PC-3 (cell line): ENCODE data around the gene DNAH2. TPM values are rescaled to one million over a fixed set of nuclear protein-coding genes. Genes with fewer than 3 reads are reported as not detected.
A peak's percentile ranks its signal among the peaks of the same experiment; 100 is the strongest.

Experiments
- ATAC-seq: fragments of 200-7000 bp; cut with Tn5 transposase; 2 replicates; pipeline ENCODE4 v1.9.1; 2020; ENCODE audit warnings: mild to moderate bottlenecking, moderate library complexity
- BruUV-seq: library from RNA; stranded (reverse); fragments of 400-500 nt; replicated peaks from 2 replicates; lab custom pipeline; 2021; lab: Mats Ljungman, UMichigan
- CTCF ChIA-PET: fragments of 300-600 bp; sonication (Branson Sonifier 250); formaldehyde crosslinking; loops from one replicate; lab custom pipeline; 2022; ENCODE audit warnings: antibody characterized with exemption; lab: Charles Lee
- POLR2A ChIA-PET: fragments of 300-600 bp; sonication (Branson Sonifier 250); formaldehyde crosslinking; loops from one replicate; lab custom pipeline; 2022; ENCODE audit warnings: antibody characterized with exemption; ENCODE audit not compliant: unreplicated experiment; lab: Charles Lee
- DNase-seq: peaks from one replicate; pipeline ENCODE4 v3.0.0-alpha.2; 2015
- H2AFZ ChIP-seq: fragments of 300-600 bp; sonication (generic); 2 replicates; pipeline ENCODE4 v1.6.0; 2016; ENCODE audit warnings: antibody characterized with exemption, low read length
- H3F3A ChIP-seq: fragments of 300-600 bp; sonication (generic); one replicate; pipeline ENCODE4 v1.6.0; 2017; ENCODE audit warnings: antibody characterized with exemption, low read length, control low read depth, mild to moderate bottlenecking; ENCODE audit not compliant: unreplicated experiment
- H3K27ac ChIP-seq: fragments of 300-600 bp; sonication (generic); 2 replicates; pipeline ENCODE4 v1.5.1; 2016; ENCODE audit warnings: mild to moderate bottlenecking, low read length
- H3K27me3 ChIP-seq: fragments of 300-600 bp; sonication (generic); 2 replicates; pipeline ENCODE4 v1.6.1; 2016; ENCODE audit warnings: low read length, mixed read lengths
- H3K36me3 ChIP-seq: fragments of 300-600 bp; sonication (generic); 2 replicates; pipeline ENCODE4 v1.6.1; 2016; ENCODE audit warnings: low read depth, mixed run types, low read length, mixed read lengths
- H3K4me1 ChIP-seq: fragments of 300-600 bp; sonication (generic); 2 replicates; pipeline ENCODE4 v1.5.1; 2016; ENCODE audit warnings: low read length; ENCODE audit not compliant: insufficient read depth
- H3K4me2 ChIP-seq: fragments of 300-600 bp; sonication (generic); 2 replicates; pipeline ENCODE4 v1.6.0; 2016; ENCODE audit warnings: low read length
- H3K4me3 ChIP-seq: fragments of 300-600 bp; sonication (generic); 2 replicates; pipeline ENCODE4 v1.5.1; 2016; ENCODE audit warnings: mild to moderate bottlenecking, low read length, mixed read lengths
- H3K79me2 ChIP-seq: fragments of 300-600 bp; sonication (generic); 2 replicates; pipeline ENCODE4 v1.6.1; 2017; ENCODE audit warnings: low read length, mixed read lengths
- H3K9ac ChIP-seq: fragments of 300-600 bp; sonication (generic); 2 replicates; pipeline ENCODE4 v1.6.0; 2016; ENCODE audit warnings: mild to moderate bottlenecking, low read length
- H3K9me2 ChIP-seq: fragments of 300-600 bp; sonication (generic); replicated peaks from 2 replicates; pipeline ENCODE4 v1.6.1; 2016; ENCODE audit warnings: mixed run types, low read length, mixed read lengths
- H3K9me3 ChIP-seq: fragments of 300-600 bp; sonication (generic); 2 replicates; pipeline ENCODE4 v1.6.1; 2016; ENCODE audit warnings: low read length, mixed read lengths
- H4K20me1 ChIP-seq: fragments of 300-600 bp; sonication (generic); 2 replicates; pipeline ENCODE4 v1.6.1; 2016; ENCODE audit warnings: low read length, mixed read lengths
- EZH2 ChIP-seq: fragments of 300-600 bp; sonication (generic); IDR thresholded peaks from one replicate; pipeline ENCODE4 v1.6.1; 2017; ENCODE audit warnings: antibody characterized with exemption, mild to moderate bottlenecking, low read length; ENCODE audit not compliant: unreplicated experiment
- EZH2phosphoT487 ChIP-seq: fragments of 300-600 bp; sonication (generic); IDR thresholded peaks from 2 replicates; pipeline ENCODE4 v1.6.1; 2018; ENCODE audit warnings: mild to moderate bottlenecking, antibody characterized with exemption, low read length, borderline replicate concordance
- intact Hi-C: fragments of 100-400 bp; cut with micrococcal nuclease; formaldehyde crosslinking; loops from 2 replicates; pipeline ENCODE4 v1.9.0; 2023
- total RNA-seq: library from RNA; depleted of rRNA; stranded (reverse); fragments of >200 nt; gene quantifications from 2 replicates; pipeline ENCODE4 v1.2.3, GENCODE V29; 2014
- TF ChIP-seq, protein P1 (sequence below): fragments of 300-600 bp; sonication (generic); conservative IDR thresholded peaks from 2 replicates; pipeline ENCODE4 v1.5.1; 2017; ENCODE audit warnings: antibody characterized with exemption, low read depth, mild to moderate bottlenecking, low read length

The DNAH2 gene
- total RNA-seq, 1 experiment from 2014 or later, result 0.62 TPM

DNA sequence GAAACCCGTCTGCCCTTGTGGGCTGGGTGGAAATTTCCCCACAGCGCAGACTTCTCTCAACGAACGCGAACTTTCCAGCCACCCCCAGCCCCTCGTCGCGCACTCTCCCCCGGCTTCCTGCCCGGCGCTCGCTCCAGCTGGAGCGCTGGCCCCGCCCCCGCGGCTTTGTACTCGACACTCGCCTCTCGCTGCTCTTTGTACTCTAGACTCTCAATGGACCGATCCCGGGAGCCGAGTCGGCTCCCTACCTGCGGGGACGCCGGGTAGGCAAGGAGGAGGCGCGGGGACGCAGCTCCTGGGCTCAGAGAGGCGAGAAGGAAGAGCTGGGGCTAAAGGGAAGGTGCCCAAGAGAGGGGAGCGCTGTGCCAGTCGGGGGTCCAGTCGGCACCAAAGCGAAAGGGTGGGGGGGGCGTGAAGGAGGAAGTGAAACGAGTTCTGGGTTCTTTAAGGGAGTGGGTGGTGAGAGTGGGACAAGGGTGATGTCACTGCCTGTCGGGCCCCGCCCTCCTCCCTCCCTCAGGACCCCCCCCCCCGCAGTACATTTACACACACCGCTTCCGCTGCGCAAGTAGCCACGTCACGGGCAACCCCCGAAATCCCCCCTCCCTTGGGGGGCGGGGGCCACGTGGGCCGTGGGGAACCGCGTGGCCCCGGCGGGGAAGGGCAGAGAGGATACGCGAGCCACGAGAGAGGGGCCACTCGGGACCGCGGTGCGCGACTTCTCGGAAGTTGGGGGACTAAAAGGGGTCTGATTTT is 126.2 kb downstream of the DNAH2 start:
- BruUV-seq, result TSS peak; percentile 68
- ChIA-PET POLR2A (no interaction called here), CTCF (interaction anchor here (0.6 kb wide), 1 partner anchor 62 kb away, joined by 3 read pairs; no protein-coding TSS in a partner anchor)
- peak overlapping the region; percentile 98 for H3K27ac ChIP-seq
- DNase-seq (peak; percentile 72), ATAC-seq (peak; percentile 21)
- H3F3A ChIP-seq, result no peaks in the 10 kb centered on the region
- H3K4me1 ChIP-seq, result peaks cover 26% of the 10 kb centered on the region
- no peaks in the 10 kb centered on the region for H3K9me3 ChIP-seq
- peaks cover 40% of the 10 kb centered on the region for H3K79me2 ChIP-seq
- H3K27me3 ChIP-seq, result no peaks in the 10 kb centered on the region
- H3K9ac ChIP-seq, result peak overlapping the region; percentile 100
- no peaks in the 10 kb centered on the region; the same call in 1 of the 2 replicates for H3K36me3 ChIP-seq
- no peak overlapping the region for H2AFZ ChIP-seq
- no peaks in the 10 kb centered on the region for H4K20me1 ChIP-seq
- TF ChIP-seq, protein P1, sequence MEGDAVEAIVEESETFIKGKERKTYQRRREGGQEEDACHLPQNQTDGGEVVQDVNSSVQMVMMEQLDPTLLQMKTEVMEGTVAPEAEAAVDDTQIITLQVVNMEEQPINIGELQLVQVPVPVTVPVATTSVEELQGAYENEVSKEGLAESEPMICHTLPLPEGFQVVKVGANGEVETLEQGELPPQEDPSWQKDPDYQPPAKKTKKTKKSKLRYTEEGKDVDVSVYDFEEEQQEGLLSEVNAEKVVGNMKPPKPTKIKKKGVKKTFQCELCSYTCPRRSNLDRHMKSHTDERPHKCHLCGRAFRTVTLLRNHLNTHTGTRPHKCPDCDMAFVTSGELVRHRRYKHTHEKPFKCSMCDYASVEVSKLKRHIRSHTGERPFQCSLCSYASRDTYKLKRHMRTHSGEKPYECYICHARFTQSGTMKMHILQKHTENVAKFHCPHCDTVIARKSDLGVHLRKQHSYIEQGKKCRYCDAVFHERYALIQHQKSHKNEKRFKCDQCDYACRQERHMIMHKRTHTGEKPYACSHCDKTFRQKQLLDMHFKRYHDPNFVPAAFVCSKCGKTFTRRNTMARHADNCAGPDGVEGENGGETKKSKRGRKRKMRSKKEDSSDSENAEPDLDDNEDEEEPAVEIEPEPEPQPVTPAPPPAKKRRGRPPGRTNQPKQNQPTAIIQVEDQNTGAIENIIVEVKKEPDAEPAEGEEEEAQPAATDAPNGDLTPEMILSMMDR, result no peak
- TF ChIP-seq EZH2 (no peak), EZH2phosphoT487 (no peak)
- peak overlapping the region; percentile 88 for H3K4me2 ChIP-seq
- H3K4me3 ChIP-seq, result peak overlapping the region; percentile 84
- no peaks in the 10 kb centered on the region for H3K9me2 ChIP-seq
- intact Hi-C loops, result loop anchor here (2.0 to 5.0 kb wide), 2 partner anchors 13 to 101 kb away; partner anchors contain the start of gene NAA38

DNA sequence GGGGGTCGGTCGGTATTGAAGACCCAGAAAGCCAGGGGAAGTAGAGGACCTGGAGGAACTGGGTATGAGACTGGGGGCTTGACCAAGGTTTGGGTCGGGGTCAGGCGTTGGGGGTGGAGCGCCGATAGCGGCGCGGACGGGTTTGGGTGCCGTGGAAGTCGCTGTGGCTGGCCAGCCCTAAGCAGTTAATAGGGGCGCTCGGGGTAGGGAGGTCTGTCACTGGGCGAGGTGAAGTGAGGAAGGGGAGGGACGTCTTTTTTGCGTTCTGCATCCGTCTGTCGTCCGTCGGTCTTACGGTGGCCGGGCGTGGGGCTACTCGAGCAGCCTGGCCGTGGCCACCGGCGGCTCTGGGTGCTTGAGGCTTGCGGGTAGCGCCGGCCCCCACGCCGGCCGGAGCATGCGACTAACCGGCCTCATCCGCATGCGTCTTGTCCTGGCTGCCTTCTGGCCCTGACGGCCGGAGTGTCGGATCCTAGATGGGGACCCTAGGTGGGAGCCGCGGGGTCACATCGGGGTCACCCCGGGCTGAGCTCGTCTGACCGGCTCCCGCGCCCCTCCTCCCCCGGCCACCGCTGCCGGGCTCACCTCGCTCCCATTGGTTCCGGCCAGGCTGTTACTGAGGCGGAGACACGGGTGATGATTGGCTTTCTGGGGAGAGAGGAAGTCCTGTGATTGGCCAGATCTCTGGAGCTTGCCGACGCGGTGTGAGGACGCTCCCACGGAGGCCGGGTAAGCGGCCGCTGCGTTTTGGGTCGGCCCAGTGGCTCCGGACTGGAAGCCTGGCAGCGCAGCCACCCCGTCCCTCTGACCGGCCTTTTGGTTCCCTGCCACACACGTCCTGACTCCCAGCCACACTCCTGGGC is 127.0 kb downstream of the DNAH2 start:
- Histone ChIP-seq H3K79me2 (peaks cover 32% of the 10 kb centered on the region), H4K20me1 (no peaks in the 10 kb centered on the region), H2AFZ (no peak overlapping the region), H3K27ac (peak overlapping the region; percentile 98), H3K27me3 (no peaks in the 10 kb centered on the region), H3F3A (no peaks in the 10 kb centered on the region), H3K9ac (peak overlapping the region; percentile 100), H3K4me3 (peak overlapping the region; percentile 84), H3K9me3 (no peaks in the 10 kb centered on the region), H3K4me2 (peak overlapping the region; percentile 88), H3K4me1 (peaks cover 19% of the 10 kb centered on the region), H3K9me2 (no peaks in the 10 kb centered on the region), H3K36me3 (no peaks in the 10 kb centered on the region; the same call in 1 of the 2 replicates)
- TF ChIP-seq EZH2, result no peak
- no peak for TF ChIP-seq EZH2phosphoT487
- TF ChIP-seq, protein P1, result no peak
- intact Hi-C loops, result loop anchor here (5.0 kb wide), 1 partner anchor 102 kb away; no protein-coding TSS in a partner anchor
- DNase-seq (peak; percentile 88), ATAC-seq (peak; percentile 67)
- CTCF ChIA-PET, result interaction anchor here (0.5 to 1.4 kb wide), 6 partner anchors 20 to 157 kb away, joined by 3 to 6 read pairs (median 3); no protein-coding TSS in a partner anchor
- POLR2A ChIA-PET, result interaction anchor here (0.5 to 1.2 kb wide), 2 partner anchors 9 to 275 kb away, joined by 4 read pairs; no protein-coding TSS in a partner anchor
- no TSS peak for BruUV-seq
